DND-41 (cell line): ENCODE results near the gene CLCA1.

Source experiments
- EZH2 ChIP-seq: IDR thresholded peaks from 3 replicates; pipeline ENCODE4 v1.6.1; 2012; ENCODE audit warnings: borderline replicate concordance, low read depth, mild to moderate bottlenecking, moderate library complexity, low read length, inconsistent platforms; ENCODE audit not compliant: severe bottlenecking
- TF ChIP-seq, protein P1 (sequence below): IDR thresholded peaks from 2 replicates; pipeline ENCODE4 v1.5.1; 2012; ENCODE audit warnings: borderline replicate concordance, low read length, moderate library complexity, mild to moderate bottlenecking; ENCODE audit not compliant: poor library complexity, severe bottlenecking; ENCODE audit errors: extremely low read depth

DNA sequence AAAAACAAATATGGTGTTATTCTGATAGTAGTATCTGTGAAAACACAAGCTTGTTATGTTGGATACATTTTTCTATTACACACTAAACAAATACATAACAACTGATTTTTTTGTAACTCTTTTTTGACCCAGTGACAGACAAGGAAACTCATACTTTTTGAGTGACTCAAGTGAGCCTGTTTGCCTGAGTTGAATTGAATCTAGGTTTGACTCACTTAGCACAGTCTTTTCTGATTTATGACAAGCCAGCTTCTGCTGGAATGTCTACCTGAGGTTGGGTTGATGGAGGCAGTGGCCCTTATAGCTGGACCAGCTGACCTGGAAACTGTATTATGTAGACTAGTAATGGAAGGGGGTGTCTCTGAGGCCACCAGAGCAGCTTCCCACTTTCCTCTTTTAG, 73.9 kb downstream of the CLCA1 start:
- TF ChIP-seq, protein P1, sequence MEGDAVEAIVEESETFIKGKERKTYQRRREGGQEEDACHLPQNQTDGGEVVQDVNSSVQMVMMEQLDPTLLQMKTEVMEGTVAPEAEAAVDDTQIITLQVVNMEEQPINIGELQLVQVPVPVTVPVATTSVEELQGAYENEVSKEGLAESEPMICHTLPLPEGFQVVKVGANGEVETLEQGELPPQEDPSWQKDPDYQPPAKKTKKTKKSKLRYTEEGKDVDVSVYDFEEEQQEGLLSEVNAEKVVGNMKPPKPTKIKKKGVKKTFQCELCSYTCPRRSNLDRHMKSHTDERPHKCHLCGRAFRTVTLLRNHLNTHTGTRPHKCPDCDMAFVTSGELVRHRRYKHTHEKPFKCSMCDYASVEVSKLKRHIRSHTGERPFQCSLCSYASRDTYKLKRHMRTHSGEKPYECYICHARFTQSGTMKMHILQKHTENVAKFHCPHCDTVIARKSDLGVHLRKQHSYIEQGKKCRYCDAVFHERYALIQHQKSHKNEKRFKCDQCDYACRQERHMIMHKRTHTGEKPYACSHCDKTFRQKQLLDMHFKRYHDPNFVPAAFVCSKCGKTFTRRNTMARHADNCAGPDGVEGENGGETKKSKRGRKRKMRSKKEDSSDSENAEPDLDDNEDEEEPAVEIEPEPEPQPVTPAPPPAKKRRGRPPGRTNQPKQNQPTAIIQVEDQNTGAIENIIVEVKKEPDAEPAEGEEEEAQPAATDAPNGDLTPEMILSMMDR: no peak
- TF ChIP-seq EZH2: no peak
